Neural crest cell (in vitro differentiated cells): ENCODE data around the gene FHIT. TPM values are rescaled to one million over a fixed set of nuclear protein-coding genes. Genes with fewer than 3 reads are reported as not detected.
A peak's percentile ranks its signal among the peaks of the same experiment; 100 is the strongest.

ENCODE experiments used
- DNase-seq: peaks from one replicate; pipeline ENCODE4 v3.0.0; 2021; ENCODE audit warnings: low read depth, mixed read lengths, low spot score
- H3K27ac Mint-ChIP-seq: one replicate; pipeline ENCODE4 v1.8.0; 2021; ENCODE audit warnings: mild to moderate bottlenecking, mixed read lengths; ENCODE audit not compliant: unreplicated experiment
- H3K27me3 Mint-ChIP-seq: 2 replicates; pipeline ENCODE4 v1.8.0; 2021; ENCODE audit warnings: low read depth, mild to moderate bottlenecking, mixed read lengths
- H3K36me3 Mint-ChIP-seq: 2 replicates; pipeline ENCODE4 v1.8.0; 2021; ENCODE audit warnings: low read depth, mild to moderate bottlenecking, mixed read lengths
- H3K4me1 Mint-ChIP-seq: 2 replicates; pipeline ENCODE4 v1.8.0; 2021; ENCODE audit warnings: mixed read lengths
- H3K4me3 Mint-ChIP-seq: one replicate; pipeline ENCODE4 v1.8.0; 2021; ENCODE audit warnings: mild to moderate bottlenecking, mixed read lengths
- H3K9me3 Mint-ChIP-seq: 2 replicates; pipeline ENCODE4 v1.8.0; 2021; ENCODE audit warnings: mixed read lengths
- total RNA-seq: library from RNA; stranded (reverse); gene quantifications from 2 replicates; pipeline ENCODE4 v1.2.1, GENCODE V29; 2021
- TF ChIP-seq, protein P1 (sequence below): fragments of 200-600 bp; sonication (generic); conservative IDR thresholded peaks from 2 replicates; pipeline ENCODE4 v1.5.0; 2021; ENCODE audit warnings: antibody characterized with exemption, mild to moderate bottlenecking

Gene FHIT
- total RNA-seq, 1 donor from 2014 or later: 5.2 TPM

DNA sequence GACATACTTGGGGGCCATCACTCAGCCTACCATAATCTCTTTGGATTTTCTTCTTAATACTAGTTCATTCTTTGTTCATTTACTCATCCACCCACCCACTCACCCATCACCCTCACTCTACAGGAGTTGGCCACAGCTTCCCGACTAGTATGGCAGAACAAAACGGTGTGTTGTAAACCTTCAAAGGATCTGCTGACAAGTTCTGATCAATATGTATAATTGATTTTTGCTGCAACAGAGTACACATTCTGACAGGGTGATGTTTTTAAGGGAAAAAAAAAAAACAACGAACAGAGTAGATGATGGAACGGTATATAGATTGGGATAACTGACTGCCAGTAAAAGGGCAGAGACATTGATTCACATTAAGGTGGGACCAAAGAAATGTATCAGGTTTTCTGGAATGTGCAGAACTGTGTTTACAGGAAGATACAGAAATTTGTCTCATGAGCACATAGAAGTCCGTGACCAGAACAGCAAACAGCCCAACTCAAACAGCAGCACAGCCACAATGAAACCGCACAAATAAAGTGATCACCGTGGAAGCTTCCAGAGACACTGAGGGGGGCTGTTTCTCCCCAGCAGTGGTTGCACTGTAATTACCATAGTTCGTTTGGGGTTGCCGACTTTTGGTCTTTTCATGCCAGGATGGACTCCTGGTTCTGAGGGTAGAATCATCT is 931.9 kb downstream of the FHIT start:
- no peak for DNase-seq
- H3K4me1 Mint-ChIP-seq: peaks cover 5% of the 10 kb centered on the region
- no peaks in the 10 kb centered on the region for H3K27me3 Mint-ChIP-seq
- peak overlapping the region; percentile 72 for H3K27ac Mint-ChIP-seq
- no peaks in the 10 kb centered on the region for H3K9me3 Mint-ChIP-seq
- H3K36me3 Mint-ChIP-seq: no peaks in the 10 kb centered on the region
- TF ChIP-seq, protein P1, sequence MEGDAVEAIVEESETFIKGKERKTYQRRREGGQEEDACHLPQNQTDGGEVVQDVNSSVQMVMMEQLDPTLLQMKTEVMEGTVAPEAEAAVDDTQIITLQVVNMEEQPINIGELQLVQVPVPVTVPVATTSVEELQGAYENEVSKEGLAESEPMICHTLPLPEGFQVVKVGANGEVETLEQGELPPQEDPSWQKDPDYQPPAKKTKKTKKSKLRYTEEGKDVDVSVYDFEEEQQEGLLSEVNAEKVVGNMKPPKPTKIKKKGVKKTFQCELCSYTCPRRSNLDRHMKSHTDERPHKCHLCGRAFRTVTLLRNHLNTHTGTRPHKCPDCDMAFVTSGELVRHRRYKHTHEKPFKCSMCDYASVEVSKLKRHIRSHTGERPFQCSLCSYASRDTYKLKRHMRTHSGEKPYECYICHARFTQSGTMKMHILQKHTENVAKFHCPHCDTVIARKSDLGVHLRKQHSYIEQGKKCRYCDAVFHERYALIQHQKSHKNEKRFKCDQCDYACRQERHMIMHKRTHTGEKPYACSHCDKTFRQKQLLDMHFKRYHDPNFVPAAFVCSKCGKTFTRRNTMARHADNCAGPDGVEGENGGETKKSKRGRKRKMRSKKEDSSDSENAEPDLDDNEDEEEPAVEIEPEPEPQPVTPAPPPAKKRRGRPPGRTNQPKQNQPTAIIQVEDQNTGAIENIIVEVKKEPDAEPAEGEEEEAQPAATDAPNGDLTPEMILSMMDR: no peak
- no peak overlapping the region for H3K4me3 Mint-ChIP-seq

DNA sequence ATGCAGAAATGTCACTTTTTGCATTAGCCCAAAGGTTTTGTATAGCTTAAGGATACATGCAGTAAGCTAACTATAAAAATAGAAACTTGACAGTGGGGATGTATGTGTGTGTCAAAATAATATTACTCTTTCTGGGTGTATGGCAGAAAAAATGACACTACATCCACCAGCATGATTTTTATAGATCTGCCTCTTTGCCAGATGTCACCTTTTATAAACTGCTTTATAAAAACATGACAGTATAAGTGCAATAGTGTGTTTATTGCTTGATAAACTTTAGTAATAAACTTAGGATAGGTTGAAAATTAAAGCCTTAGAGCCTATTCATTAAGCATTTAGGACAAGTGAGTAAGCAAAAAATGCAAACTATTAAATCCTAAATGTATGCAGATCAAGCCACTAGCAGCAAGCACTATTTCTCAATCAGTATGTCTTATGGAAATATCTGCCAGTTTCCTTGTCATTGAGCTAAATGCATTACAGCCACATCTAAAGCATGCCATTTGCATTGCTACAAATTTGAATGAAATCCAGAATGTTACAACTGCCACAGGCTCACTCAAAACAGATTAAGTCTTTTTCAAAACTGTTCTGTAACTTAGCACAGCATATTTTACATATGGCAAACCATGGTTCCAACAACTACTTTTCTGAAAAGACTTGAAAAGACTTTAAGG is 935.0 kb downstream of the FHIT start:
- TF ChIP-seq, protein P1: no peak
- H3K27me3 Mint-ChIP-seq: no peaks in the 10 kb centered on the region
- peaks cover 8% of the 10 kb centered on the region for H3K4me1 Mint-ChIP-seq
- no peak for DNase-seq
- no peaks in the 10 kb centered on the region for H3K9me3 Mint-ChIP-seq
- no peak overlapping the region for H3K27ac Mint-ChIP-seq
- H3K36me3 Mint-ChIP-seq: no peaks in the 10 kb centered on the region
- H3K4me3 Mint-ChIP-seq: no peak overlapping the region

DNA sequence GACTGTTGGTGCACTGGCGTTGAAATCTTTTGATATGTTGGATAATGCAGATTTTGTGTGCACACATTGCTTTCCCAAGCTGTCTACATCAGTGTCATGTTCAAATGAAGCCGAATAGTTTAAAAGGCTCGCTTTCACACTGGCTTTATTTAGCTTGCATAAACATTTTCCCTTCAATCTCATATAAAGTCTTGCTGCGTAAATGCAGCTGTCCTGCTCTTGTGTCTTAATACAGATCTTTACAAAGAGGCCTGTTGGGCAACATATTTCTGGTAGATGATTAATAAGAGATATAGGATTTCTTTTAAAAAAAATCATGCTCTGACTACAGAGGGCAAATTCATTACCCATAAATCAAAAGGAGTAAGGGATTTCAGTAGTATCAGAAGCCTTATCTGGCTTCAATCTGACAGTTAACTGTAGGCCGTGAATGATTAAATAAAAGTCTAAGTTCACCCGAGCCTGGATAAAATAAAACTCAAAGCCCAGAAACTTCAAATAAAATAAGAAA is 937.2 kb downstream of the FHIT start:
- Mint-ChIP-seq H3K4me1 (peaks cover 8% of the 10 kb centered on the region), H3K36me3 (no peaks in the 10 kb centered on the region), H3K27me3 (no peaks in the 10 kb centered on the region), H3K27ac (no peak overlapping the region), H3K9me3 (no peaks in the 10 kb centered on the region), H3K4me3 (no peak overlapping the region)
- no peak for DNase-seq
- TF ChIP-seq, protein P1: no peak

DNA sequence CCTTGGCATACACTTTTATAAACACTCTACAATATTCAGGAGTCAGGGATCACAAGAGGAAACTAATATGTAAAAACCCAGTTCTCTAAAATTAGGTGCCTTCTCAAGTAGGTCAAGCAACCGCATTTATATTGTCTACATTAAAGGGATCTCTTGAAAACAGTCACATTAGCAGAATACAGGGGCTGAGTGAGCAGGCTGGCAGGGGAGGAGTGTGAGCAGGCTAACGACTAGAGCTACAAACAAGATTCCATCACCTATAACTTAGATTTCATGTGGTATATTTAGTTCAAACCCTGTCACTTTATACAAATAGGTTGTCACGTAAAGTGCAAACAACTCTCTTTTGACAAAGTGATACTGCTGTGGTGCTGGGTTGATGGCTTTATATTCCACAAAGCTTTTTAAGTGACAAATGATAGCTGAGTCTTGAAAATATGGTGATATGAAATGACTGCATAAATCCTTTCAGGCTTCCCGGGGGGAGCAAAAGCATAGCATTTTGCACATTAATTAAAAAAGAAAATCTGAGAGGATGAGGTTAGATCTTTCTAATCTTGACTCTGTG is 937.9 kb downstream of the FHIT start:
- Mint-ChIP-seq H3K4me1 (peaks cover 8% of the 10 kb centered on the region), H3K27ac (no peak overlapping the region), H3K36me3 (no peaks in the 10 kb centered on the region), H3K4me3 (no peak overlapping the region), H3K27me3 (no peaks in the 10 kb centered on the region), H3K9me3 (no peaks in the 10 kb centered on the region)
- TF ChIP-seq, protein P1: no peak
- DNase-seq: no peak

DNA sequence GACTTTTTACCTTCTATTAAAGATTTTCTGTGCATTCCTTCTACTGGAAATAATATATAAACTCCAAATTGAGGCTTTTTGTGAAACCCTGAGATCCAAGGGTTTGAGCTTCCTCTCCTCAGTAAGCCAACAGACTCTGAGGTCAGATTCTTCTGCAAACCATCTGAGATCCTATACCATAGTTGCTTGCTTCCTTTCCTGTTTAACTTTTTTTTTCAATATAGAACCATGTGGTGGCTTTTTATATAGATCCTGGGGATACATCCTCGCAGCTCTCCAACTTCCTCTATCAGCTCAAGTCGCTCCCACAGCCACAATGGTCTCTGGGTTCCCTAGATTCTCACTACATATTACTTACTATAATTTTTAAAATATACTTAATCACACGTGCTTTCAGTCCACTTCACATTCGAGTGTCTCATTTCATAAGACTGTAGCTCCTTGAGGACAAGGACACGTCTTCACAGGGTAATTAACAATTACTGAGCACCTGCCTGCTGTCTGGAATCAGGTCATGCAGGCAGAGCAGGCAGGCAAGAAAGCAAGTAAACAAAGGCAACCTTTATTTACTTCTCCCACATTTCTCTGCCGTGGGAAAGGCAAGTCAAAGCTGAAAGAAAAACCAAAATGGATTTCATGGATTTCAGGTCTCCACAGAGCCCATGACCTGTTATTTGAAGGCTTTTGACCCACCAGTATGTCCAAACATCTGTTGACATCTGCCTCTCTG is 941.5 kb downstream of the FHIT start:
- TF ChIP-seq, protein P1: no peak
- H3K27ac Mint-ChIP-seq: no peak overlapping the region
- H3K4me3 Mint-ChIP-seq: no peak overlapping the region
- DNase-seq: no peak
- peaks cover 8% of the 10 kb centered on the region for H3K4me1 Mint-ChIP-seq
- no peaks in the 10 kb centered on the region for H3K36me3 Mint-ChIP-seq
- H3K9me3 Mint-ChIP-seq: no peaks in the 10 kb centered on the region
- no peaks in the 10 kb centered on the region for H3K27me3 Mint-ChIP-seq
